T47D (cell line): ENCODE measurements around the gene EGFR.
"Not testable (repeated sequence)": the region's sequence is repeated elsewhere in the genome, so short reads cannot be mapped to it uniquely, and the experiment has no call there.

ENCODE experiments used
- DNase-seq, 2 experiments: peaks; one replicate each; pipeline versions ENCODE4 v3.0.0 to v3.0.0-alpha.2; 2011 to 2012; ENCODE audit warnings: low read depth in 1 of 2, low spot score in 1 of 2
- JUND ChIP-seq: IDR thresholded peaks from 2 replicates; pipeline ENCODE4 v1.6.1; 2012; ENCODE audit warnings: low read depth
- in situ Hi-C: cut with HindIII; loops from 2 replicates; pipeline ENCODE4 v1.10.0; 2016; ENCODE audit warnings: low sequenced_read_pairs, low pct_unique_long_range_greater_than_20kb

Gene EGFR

GRCh38 chr7:55032069-55032699, 13.4 kb downstream of the EGFR start:
- in situ Hi-C loops: no loop called here

GRCh38 chr7:55033236-55033846, 14.5 kb downstream of the EGFR start:
- DNase-seq: no peak
- TF ChIP-seq JUND: no peak
- in situ Hi-C loops: no loop called here

More at GRCh38 chr7:55032069-55032699, 13.4 kb downstream of the EGFR start:
- TF ChIP-seq JUND: no peak
- no peak for DNase-seq

- in situ Hi-C loops: no loop called here
- TF ChIP-seq JUND: no peak
- DNase-seq: no peak
Observed at GRCh38 chr7:55034776-55035175, 16.0 kb downstream of the EGFR start.

- in situ Hi-C loops, DNase-seq: not testable (repeated sequence)
Observed at GRCh38 chr7:55035410-55035809, 16.6 kb downstream of the EGFR start.

- no peak for DNase-seq
- in situ Hi-C loops: no loop called here
- TF ChIP-seq JUND: no peak
Observed at GRCh38 chr7:55036950-55037736, 18.3 kb downstream of the EGFR start.

GRCh38 chr7:55043691-55044370, 25.0 kb downstream of the EGFR start:
- in situ Hi-C loops: no loop called here
- DNase-seq: peak; percentile 56 to 91
- no peak for TF ChIP-seq JUND

GRCh38 chr7:55044371-55044717, 25.5 kb downstream of the EGFR start:
- TF ChIP-seq JUND: no peak
- in situ Hi-C loops: no loop called here
- DNase-seq: no peak

- DNase-seq: peak in 1 of 2 experiments; percentile 19
- TF ChIP-seq JUND: no peak
- in situ Hi-C loops: no loop called here
Observed at GRCh38 chr7:55044791-55045190, 26.0 kb downstream of the EGFR start.

- no peak for TF ChIP-seq JUND
- DNase-seq: no peak
- in situ Hi-C loops: no loop called here
Observed at GRCh38 chr7:55046582-55047342, 27.9 kb downstream of the EGFR start.

GRCh38 chr7:55048221-55048859, 29.5 kb downstream of the EGFR start:
- in situ Hi-C loops: no loop called here
- no peak for TF ChIP-seq JUND
- peak in 1 of 2 experiments; percentile 69 for DNase-seq

GRCh38 chr7:55050281-55050680, 31.5 kb downstream of the EGFR start:
- DNase-seq: no peak
- TF ChIP-seq JUND: no peak
- in situ Hi-C loops: no loop called here

- DNase-seq: no peak
- no peak for TF ChIP-seq JUND
- in situ Hi-C loops: no loop called here
Observed at GRCh38 chr7:55052081-55052480, 33.3 kb downstream of the EGFR start.
